Kidney epithelial cell (primary cell): ENCODE measurements around the gene CRACR2B. TPM values are rescaled to one million over a fixed set of nuclear protein-coding genes. Genes with fewer than 3 reads are reported as not detected.

Source experiments
- DNase-seq: peaks from one replicate; pipeline ENCODE4 v3.0.0-alpha.2; 2010; ENCODE audit warnings: low read depth
- H3K27me3 ChIP-seq: 2 replicates; pipeline ENCODE4 v1.6.0; 2011; ENCODE audit warnings: low read length; ENCODE audit not compliant: control insufficient read depth, insufficient read depth
- H3K36me3 ChIP-seq: 2 replicates; pipeline ENCODE4 v1.5.1; 2011; ENCODE audit warnings: low read length; ENCODE audit not compliant: control insufficient read depth, insufficient read depth
- H3K4me3 ChIP-seq: 2 replicates; pipeline ENCODE4 v1.5.1; 2011; ENCODE audit warnings: low read depth, mild to moderate bottlenecking, control low read depth, low read length
- total RNA-seq: library from RNA; depleted of rRNA; stranded (reverse); fragments of >200 nt; gene quantifications from 2 replicates; pipeline ENCODE4 v1.2.3, GENCODE V29; 2015
- TF ChIP-seq, protein P1 (sequence below): IDR thresholded peaks from 2 replicates; pipeline ENCODE4 v1.5.1; 2011; ENCODE audit warnings: mild to moderate bottlenecking, moderate library complexity, low read length, control low read depth, inconsistent platforms; ENCODE audit not compliant: insufficient read depth, poor library complexity, severe bottlenecking

Gene CRACR2B
- total RNA-seq, 1 donor from 2014 or later = 19.7 TPM

- Histone ChIP-seq H3K27me3 (no peaks in the 10 kb centered on the region), H3K36me3 (no peaks in the 10 kb centered on the region), H3K4me3 (no peak overlapping the region)
- TF ChIP-seq, protein P1, sequence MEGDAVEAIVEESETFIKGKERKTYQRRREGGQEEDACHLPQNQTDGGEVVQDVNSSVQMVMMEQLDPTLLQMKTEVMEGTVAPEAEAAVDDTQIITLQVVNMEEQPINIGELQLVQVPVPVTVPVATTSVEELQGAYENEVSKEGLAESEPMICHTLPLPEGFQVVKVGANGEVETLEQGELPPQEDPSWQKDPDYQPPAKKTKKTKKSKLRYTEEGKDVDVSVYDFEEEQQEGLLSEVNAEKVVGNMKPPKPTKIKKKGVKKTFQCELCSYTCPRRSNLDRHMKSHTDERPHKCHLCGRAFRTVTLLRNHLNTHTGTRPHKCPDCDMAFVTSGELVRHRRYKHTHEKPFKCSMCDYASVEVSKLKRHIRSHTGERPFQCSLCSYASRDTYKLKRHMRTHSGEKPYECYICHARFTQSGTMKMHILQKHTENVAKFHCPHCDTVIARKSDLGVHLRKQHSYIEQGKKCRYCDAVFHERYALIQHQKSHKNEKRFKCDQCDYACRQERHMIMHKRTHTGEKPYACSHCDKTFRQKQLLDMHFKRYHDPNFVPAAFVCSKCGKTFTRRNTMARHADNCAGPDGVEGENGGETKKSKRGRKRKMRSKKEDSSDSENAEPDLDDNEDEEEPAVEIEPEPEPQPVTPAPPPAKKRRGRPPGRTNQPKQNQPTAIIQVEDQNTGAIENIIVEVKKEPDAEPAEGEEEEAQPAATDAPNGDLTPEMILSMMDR = peak; percentile 4
- no peak for DNase-seq
Measured at GRCh38 chr11:850775-851763, 23.4 kb downstream of the CRACR2B start.

GRCh38 chr11:852762-853161, 25.0 kb downstream of the CRACR2B start:
- Histone ChIP-seq H3K27me3 (no peaks in the 10 kb centered on the region), H3K36me3 (no peaks in the 10 kb centered on the region), H3K4me3 (no peak overlapping the region)
- TF ChIP-seq, protein P1 = no peak
- DNase-seq = no peak

DNA sequence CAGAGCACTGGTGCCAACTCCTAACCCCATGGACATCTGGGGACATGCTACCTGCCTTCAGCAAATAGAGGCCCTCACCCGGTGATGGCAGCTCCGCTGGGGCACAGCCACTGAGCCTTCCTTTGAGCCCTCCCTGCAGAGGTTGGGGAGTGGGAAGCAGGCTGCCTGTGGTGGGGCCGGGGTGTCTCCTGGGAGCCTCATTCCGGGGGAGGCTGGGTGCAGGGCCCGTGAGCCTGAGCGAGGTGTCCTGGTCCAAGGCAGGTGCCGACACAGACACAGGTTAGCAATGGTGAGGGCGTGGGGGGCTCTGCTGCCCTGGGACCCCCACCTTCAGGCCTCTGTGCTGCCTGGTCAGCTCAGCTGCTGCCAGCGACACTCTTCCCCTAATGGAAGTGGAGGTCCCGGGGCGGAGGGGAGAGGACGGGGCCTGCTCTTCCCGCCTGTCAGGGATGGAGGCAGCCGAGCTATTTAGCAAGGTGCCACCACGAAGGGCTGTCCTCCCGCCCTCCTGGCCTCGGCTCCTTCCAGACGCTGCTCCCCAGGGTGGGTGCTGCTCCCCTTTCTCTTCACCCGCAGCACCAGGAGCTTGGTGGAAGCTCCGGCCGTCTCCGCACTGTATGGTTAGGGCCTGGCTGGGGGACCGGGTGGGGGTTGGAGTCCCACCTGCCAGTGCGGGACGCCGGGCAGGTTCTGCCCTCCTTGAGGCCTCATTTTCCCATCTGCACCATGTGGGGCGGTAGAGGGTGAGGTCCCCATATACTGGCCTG, 26.1 kb downstream of the CRACR2B start:
- H3K4me3 ChIP-seq = no peak overlapping the region
- TF ChIP-seq, protein P1 = no peak
- no peaks in the 10 kb centered on the region for H3K27me3 ChIP-seq
- no peaks in the 10 kb centered on the region for H3K36me3 ChIP-seq
- DNase-seq = no peak

DNA sequence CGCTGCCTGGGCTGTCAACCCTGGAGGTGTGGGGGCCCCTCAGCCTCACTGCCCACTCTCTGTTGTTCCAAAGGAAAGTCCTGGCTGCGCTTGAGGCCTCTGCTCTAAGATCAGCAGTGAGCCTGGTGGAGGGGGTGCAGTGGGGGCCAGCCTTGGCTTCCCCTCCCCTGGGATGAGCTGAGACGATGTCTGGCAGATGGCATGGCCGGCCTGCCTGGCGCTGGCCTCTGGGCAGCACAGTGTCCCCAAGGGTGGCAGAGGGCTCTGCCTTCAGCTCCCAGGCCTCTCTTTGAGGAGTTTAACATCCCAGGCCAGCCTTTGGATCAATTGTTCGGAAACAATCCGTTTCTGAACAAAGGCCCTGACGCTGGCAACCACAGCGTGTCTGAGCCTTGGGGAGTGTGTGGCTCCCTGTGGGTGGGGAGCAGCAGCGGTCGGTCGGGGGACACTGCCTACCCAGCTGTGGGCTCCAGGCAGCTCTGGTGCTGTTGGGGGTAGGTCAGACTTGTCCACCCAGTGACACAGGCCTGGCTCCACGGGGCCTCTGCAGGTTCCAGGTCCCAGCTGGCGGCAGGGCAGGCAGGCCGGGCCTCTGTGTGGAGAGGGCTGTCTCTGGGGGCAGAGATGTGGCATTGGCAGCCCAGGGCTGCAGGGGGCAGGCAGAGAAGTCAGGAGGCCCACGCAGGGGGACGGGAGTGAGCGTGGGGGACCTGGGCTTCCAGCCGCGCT, 27.0 kb downstream of the CRACR2B start:
- Histone ChIP-seq H3K27me3 (no peaks in the 10 kb centered on the region), H3K4me3 (no peak overlapping the region), H3K36me3 (no peaks in the 10 kb centered on the region)
- DNase-seq = no peak
- TF ChIP-seq, protein P1 = no peak

GRCh38 chr11:855330-855674, 27.6 kb downstream of the CRACR2B start:
- Histone ChIP-seq H3K36me3 (no peaks in the 10 kb centered on the region), H3K4me3 (no peak overlapping the region), H3K27me3 (no peaks in the 10 kb centered on the region)
- TF ChIP-seq, protein P1 = no peak
- no peak for DNase-seq
